GM12878 (cell line): Measurements from ENCODE around the gene NID1. TPM values are rescaled to one million over a fixed set of nuclear protein-coding genes. Genes with fewer than 3 reads are reported as not detected.

Experiments used
- ASH2L ChIP-seq: fragments of 300-600, 200-600 bp; sonication (generic); IDR thresholded peaks from 2 replicates; pipeline ENCODE4 v1.6.1; 2017; ENCODE audit warnings: low read depth, mild to moderate bottlenecking, borderline replicate concordance
- ATF3 ChIP-seq: IDR thresholded peaks from 2 replicates; pipeline ENCODE4 v1.6.1; 2011; ENCODE audit warnings: low read depth, mild to moderate bottlenecking, low read length, moderate library complexity, borderline replicate concordance; ENCODE audit errors: extremely low read depth
- BCL11A ChIP-seq: IDR thresholded peaks from 2 replicates; pipeline ENCODE4 v1.6.1; 2011; ENCODE audit warnings: low read depth, low read length
- BHLHE40 ChIP-seq, 2 experiments: fragments of 450-650 bp in 1 of 2; IDR thresholded peaks; 2 replicates each; pipeline ENCODE4 v1.6.1; 2011 to 2017; ENCODE audit warnings: low read depth in 2 of 2, borderline replicate concordance in 1 of 2, improper control_type of control experiment in 1 of 2, low read length in 1 of 2, mild to moderate bottlenecking in 1 of 2
- CBFB ChIP-seq: IDR thresholded peaks from 2 replicates; pipeline ENCODE4 v1.6.1; 2016; ENCODE audit warnings: antibody characterized with exemption, low read depth
- E4F1 ChIP-seq: fragments of 450-650 bp; IDR thresholded peaks from 2 replicates; pipeline ENCODE4 v1.6.1; 2018; ENCODE audit warnings: borderline replicate concordance, mild to moderate bottlenecking; ENCODE audit not compliant: partially characterized antibody
- IKZF1 ChIP-seq: fragments of 450-650 bp; conservative IDR thresholded peaks from 2 replicates; pipeline ENCODE4 v1.6.1; 2017; ENCODE audit warnings: antibody characterized with exemption, mild to moderate bottlenecking
- IRF3 ChIP-seq: fragments of 450-650 bp; IDR thresholded peaks from 2 replicates; pipeline ENCODE4 v1.6.1; 2014; ENCODE audit warnings: mild to moderate bottlenecking
- IRF4 ChIP-seq: IDR thresholded peaks from 2 replicates; pipeline ENCODE4 v1.6.1; 2011; ENCODE audit warnings: low read depth, low read length
- JUNB ChIP-seq: IDR thresholded peaks from 2 replicates; pipeline ENCODE4 v1.6.1; 2016; ENCODE audit warnings: antibody characterized with exemption, mild to moderate bottlenecking
- NR2C1 ChIP-seq: fragments of 450-650 bp; IDR thresholded peaks from 2 replicates; pipeline ENCODE4 v1.6.1; 2017; ENCODE audit warnings: antibody characterized with exemption, mild to moderate bottlenecking, moderate library complexity
- POLR2AphosphoS5 ChIP-seq: IDR thresholded peaks from 2 replicates; pipeline ENCODE4 v1.6.1; 2011; ENCODE audit warnings: mild to moderate bottlenecking, low read length, inconsistent platforms
- RB1 ChIP-seq: fragments of 450-650 bp; formaldehyde crosslinking; IDR thresholded peaks from 2 replicates; pipeline ENCODE4 v1.6.1; 2017; ENCODE audit warnings: mild to moderate bottlenecking, borderline replicate concordance
- RELA ChIP-seq: fragments of 450-650 bp; IDR thresholded peaks from 2 replicates; pipeline ENCODE4 v1.8.0; 2014; ENCODE audit warnings: borderline replicate concordance; ENCODE audit not compliant: partially characterized antibody
- RFX5 ChIP-seq: IDR thresholded peaks from 2 replicates; pipeline ENCODE4 v1.6.1; 2011; ENCODE audit warnings: low read depth, low read length, improper control_type of control experiment
- RUNX3 ChIP-seq: IDR thresholded peaks from 2 replicates; pipeline ENCODE4 v1.6.1; 2012; ENCODE audit warnings: low read length, inconsistent platforms
- SIX5 ChIP-seq: IDR thresholded peaks from 2 replicates; pipeline ENCODE4 v1.6.1; 2011; ENCODE audit warnings: mild to moderate bottlenecking, low read depth, low read length, moderate library complexity; ENCODE audit not compliant: severe bottlenecking
- SMAD1 ChIP-seq: fragments of 450-650 bp; IDR thresholded peaks from 2 replicates; pipeline ENCODE4 v1.6.1; 2018; ENCODE audit warnings: mild to moderate bottlenecking, low read depth; ENCODE audit not compliant: partially characterized antibody
- SMAD5 ChIP-seq: IDR thresholded peaks from 2 replicates; pipeline ENCODE4 v1.6.1; 2016; ENCODE audit warnings: antibody characterized with exemption, low read depth
- SMC3 ChIP-seq: IDR thresholded peaks from 2 replicates; pipeline ENCODE4 v1.6.1; 2011; ENCODE audit warnings: low read length, improper control_type of control experiment, borderline replicate concordance
- STAT1 ChIP-seq: fragments of 450-650 bp; conservative IDR thresholded peaks from 2 replicates; pipeline ENCODE4 v1.6.1; 2014; ENCODE audit warnings: antibody characterized with exemption, mild to moderate bottlenecking
- TCF3 ChIP-seq: IDR thresholded peaks from 2 replicates; pipeline ENCODE4 v1.6.1; 2012; ENCODE audit warnings: low read depth, mild to moderate bottlenecking, low read length, borderline replicate concordance; ENCODE audit not compliant: insufficient read depth
- ZNF384 ChIP-seq: IDR thresholded peaks from 2 replicates; pipeline ENCODE4 v1.6.1; 2012; ENCODE audit warnings: low read depth, mild to moderate bottlenecking, low read length, improper control_type of control experiment, borderline replicate concordance
- ZNF687 ChIP-seq: fragments of 450-650 bp; IDR thresholded peaks from 2 replicates; pipeline ENCODE4 v1.6.1; 2017; ENCODE audit warnings: mild to moderate bottlenecking, moderate library complexity
- ZSCAN29 ChIP-seq: fragments of 450-650 bp; IDR thresholded peaks from 2 replicates; pipeline ENCODE4 v1.6.1; 2017; ENCODE audit warnings: mild to moderate bottlenecking, moderate library complexity
- polyA plus RNA-seq, 11 experiments: library from polyadenylated mRNA; depleted of rRNA in 4 of 11; unstranded in 6 of 11; stranded (reverse) in 5 of 11; fragments of >200 nt; fragmentation: Nextera tagmentation in 4 of 11; fragmentation: Illumina TruSeq in 1 of 11; extraction: Ambion mirVana in 4 of 11; extraction: Trizol in 1 of 11; gene quantifications; 1 replicate in 1 of 11; 2 replicates in 10 of 11; pipeline versions ENCODE4 v1.2.1 to v1.2.3, GENCODE V29; 2011 to 2016; ENCODE audit warnings: inconsistent platforms in 2 of 11, missing spikeins in 2 of 11, low read depth in 1 of 11
- total RNA-seq, 4 experiments: library from RNA; depleted of rRNA in 3 of 4; stranded (reverse); fragments of >200 nt in 3 of 4; fragmentation: Illumina TruSeq in 1 of 4; extraction: Trizol in 1 of 4; gene quantifications; 2 replicates each; pipeline versions ENCODE4 v1.2.1 to v1.2.3, GENCODE V29; 2013 to 2021

Gene NID1
- total and polyA plus RNA-seq, 10 of the 15 experiments (the other 5 are each of a cell fraction or from before 2014, with no cell fraction given) = 4.2 to 25.7 (median 11.3) TPM

- TF ChIP-seq ZNF687 = no peak
- TF ChIP-seq JUNB = peak; percentile 70
- TF ChIP-seq POLR2AphosphoS5 = no peak
- TF ChIP-seq ASH2L = no peak
- TF ChIP-seq IRF3 = no peak
- no peak for TF ChIP-seq RELA
- 0 out of 2 replicates have a peak, but pooled peaks have one; percentile 54 for TF ChIP-seq IRF4
- no peak for TF ChIP-seq STAT1
- TF ChIP-seq IKZF1 = peak; percentile 74; the same call in 1 of the 2 replicates
- peak; percentile 79 for TF ChIP-seq CBFB
- TF ChIP-seq SMAD5 = no peak
- peak; percentile 98 for TF ChIP-seq RUNX3
- no peak for TF ChIP-seq E4F1
- TF ChIP-seq SIX5 = no peak
- TF ChIP-seq RFX5 = no peak
- no peak for TF ChIP-seq ATF3
- peak; percentile 78 for TF ChIP-seq BCL11A
- no peak for TF ChIP-seq BHLHE40 (IDR thresholded peaks at IDR 0.05; ENCODE audit: borderline replicate concordance in 1 of 2, low read depth in 2 of 2, low read length in 1 of 2)
- no peak for TF ChIP-seq NR2C1
- TF ChIP-seq RB1 = no peak
- TF ChIP-seq ZSCAN29 = no peak
- TF ChIP-seq SMAD1 = no peak
- TF ChIP-seq TCF3 = no peak
- peak; percentile 61 for TF ChIP-seq ZNF384
- no peak for TF ChIP-seq SMC3
Measured at GRCh38 chr1:235952950-235953615, 111.8 kb downstream of the NID1 start (continued).
